Activated B cell treated with CpG ODN at 0.5 μM for 24 hours (primary cell): ENCODE results near the gene OR9G1. TPM values are rescaled to one million over a fixed set of nuclear protein-coding genes. Genes with fewer than 3 reads are reported as not detected.

Source experiments
- ATAC-seq: fragments of 200-7000 bp; cut with Tn5 transposase; one replicate; pipeline ENCODE4 v1.10.0; 2021; ENCODE audit warnings: low read depth, mild to moderate bottlenecking, moderate library complexity
- CTCF ChIA-PET: fragments of 350-600 bp; sonication (Branson Sonifier 250); formaldehyde crosslinking; loops from one replicate; lab custom pipeline; 2021; ENCODE audit warnings: antibody characterized with exemption; lab: Charles Lee
- POLR2A ChIA-PET: fragments of 350-600 bp; sonication (Branson Sonifier 250); formaldehyde crosslinking; loops from one replicate; lab custom pipeline; 2021; ENCODE audit warnings: antibody characterized with exemption; lab: Charles Lee
- DNase-seq: peaks from one replicate; pipeline ENCODE4 v3.0.0; 2022
- H3K27ac Mint-ChIP-seq: one replicate; pipeline ENCODE4 v1.8.0; 2020; ENCODE audit warnings: mixed read lengths
- H3K27me3 Mint-ChIP-seq: one replicate; pipeline ENCODE4 v1.8.0; 2021; ENCODE audit warnings: mixed read lengths
- H3K36me3 Mint-ChIP-seq: one replicate; pipeline ENCODE4 v1.8.0; 2021; ENCODE audit warnings: low read depth, mixed read lengths
- H3K4me1 Mint-ChIP-seq: one replicate; pipeline ENCODE4 v1.8.0; 2021; ENCODE audit warnings: mixed read lengths
- H3K4me3 Mint-ChIP-seq: one replicate; pipeline ENCODE4 v1.8.0; 2020; ENCODE audit warnings: mild to moderate bottlenecking, mixed read lengths
- H3K9me3 Mint-ChIP-seq: one replicate; pipeline ENCODE4 v1.8.0; 2020; ENCODE audit warnings: mixed read lengths
- intact Hi-C: fragments of 100-400 bp; cut with micrococcal nuclease; formaldehyde crosslinking; loops from one replicate; pipeline ENCODE4 v1.15.1; 2024
- total RNA-seq: library from RNA; stranded (reverse); gene quantifications from 2 replicates; pipeline ENCODE4 v1.2.3, GENCODE V29; 2022
- TF ChIP-seq, protein P1 (sequence below): fragments of 200-600 bp; IDR thresholded peaks from one replicate; pipeline ENCODE4 v1.8.0; 2022; ENCODE audit warnings: antibody characterized with exemption, mild to moderate bottlenecking

OR9G1 gene
- total RNA-seq, 1 donor from 2014 or later = not detected

GRCh38 chr11:56693428-56693827 lies 5.5 kb upstream of the OR9G1 start:
- intact Hi-C loops = no loop called here
- CTCF ChIA-PET = no interaction called here
- H3K36me3 Mint-ChIP-seq = no peaks in the 10 kb centered on the region
- no peaks in the 10 kb centered on the region for H3K9me3 Mint-ChIP-seq
- no peak overlapping the region for H3K4me3 Mint-ChIP-seq
- ATAC-seq = no peak
- TF ChIP-seq, protein P1, sequence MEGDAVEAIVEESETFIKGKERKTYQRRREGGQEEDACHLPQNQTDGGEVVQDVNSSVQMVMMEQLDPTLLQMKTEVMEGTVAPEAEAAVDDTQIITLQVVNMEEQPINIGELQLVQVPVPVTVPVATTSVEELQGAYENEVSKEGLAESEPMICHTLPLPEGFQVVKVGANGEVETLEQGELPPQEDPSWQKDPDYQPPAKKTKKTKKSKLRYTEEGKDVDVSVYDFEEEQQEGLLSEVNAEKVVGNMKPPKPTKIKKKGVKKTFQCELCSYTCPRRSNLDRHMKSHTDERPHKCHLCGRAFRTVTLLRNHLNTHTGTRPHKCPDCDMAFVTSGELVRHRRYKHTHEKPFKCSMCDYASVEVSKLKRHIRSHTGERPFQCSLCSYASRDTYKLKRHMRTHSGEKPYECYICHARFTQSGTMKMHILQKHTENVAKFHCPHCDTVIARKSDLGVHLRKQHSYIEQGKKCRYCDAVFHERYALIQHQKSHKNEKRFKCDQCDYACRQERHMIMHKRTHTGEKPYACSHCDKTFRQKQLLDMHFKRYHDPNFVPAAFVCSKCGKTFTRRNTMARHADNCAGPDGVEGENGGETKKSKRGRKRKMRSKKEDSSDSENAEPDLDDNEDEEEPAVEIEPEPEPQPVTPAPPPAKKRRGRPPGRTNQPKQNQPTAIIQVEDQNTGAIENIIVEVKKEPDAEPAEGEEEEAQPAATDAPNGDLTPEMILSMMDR = no peak
- POLR2A ChIA-PET = no interaction called here
- no peaks in the 10 kb centered on the region for H3K4me1 Mint-ChIP-seq
- H3K27me3 Mint-ChIP-seq = no peaks in the 10 kb centered on the region
- H3K27ac Mint-ChIP-seq = no peak overlapping the region
- DNase-seq = no peak

DNA sequence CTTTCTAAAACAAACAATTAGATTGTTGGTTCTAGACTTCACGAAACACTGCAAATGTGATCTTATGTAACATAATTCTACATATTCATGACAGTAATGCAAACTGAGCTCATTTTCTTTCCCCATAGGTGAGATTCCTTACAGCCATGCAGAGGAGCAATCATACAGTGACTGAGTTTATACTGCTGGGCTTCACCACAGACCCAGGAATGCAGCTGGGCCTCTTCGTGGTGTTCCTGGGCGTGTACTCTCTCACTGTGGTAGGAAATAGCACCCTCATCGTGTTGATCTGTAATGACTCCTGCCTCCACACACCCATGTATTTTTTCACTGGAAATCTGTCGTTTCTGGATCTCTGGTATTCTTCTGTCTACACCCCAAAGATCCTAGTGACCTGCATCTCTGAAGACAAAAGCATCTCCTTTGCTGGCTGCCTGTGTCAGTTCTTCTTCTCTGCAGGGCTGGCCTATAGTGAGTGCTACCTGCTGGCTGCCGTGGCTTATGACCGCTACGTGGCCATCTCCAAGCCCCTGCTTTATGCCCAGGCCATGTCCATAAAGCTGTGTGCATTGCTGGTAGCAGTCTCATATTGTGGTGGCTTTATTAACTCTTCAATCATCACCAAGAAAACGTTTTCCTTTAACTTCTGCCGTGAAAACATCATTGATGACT lies 1.5 kb downstream of the OR9G1 start:
- no peak for DNase-seq
- ATAC-seq = no peak

GRCh38 chr11:56700914-56701485 lies 2.1 kb downstream of the OR9G1 start:
- intact Hi-C loops = no loop called here
- POLR2A ChIA-PET = no interaction called here
- ATAC-seq (no peak), DNase-seq (no peak)
- CTCF ChIA-PET = no interaction called here
- Mint-ChIP-seq H3K27me3 (no peaks in the 10 kb centered on the region), H3K27ac (no peak overlapping the region), H3K9me3 (no peaks in the 10 kb centered on the region), H3K4me1 (no peaks in the 10 kb centered on the region), H3K36me3 (no peaks in the 10 kb centered on the region), H3K4me3 (no peak overlapping the region)
- TF ChIP-seq, protein P1 = no peak

More for the DNA sequence above, 1.5 kb downstream of the OR9G1 start:
- H3K9me3 Mint-ChIP-seq = no peaks in the 10 kb centered on the region
- TF ChIP-seq, protein P1 = no peak
- ChIA-PET POLR2A (no interaction called here), CTCF (no interaction called here)
- H3K4me3 Mint-ChIP-seq = no peak overlapping the region
- intact Hi-C loops = no loop called here
- H3K27ac Mint-ChIP-seq = no peak overlapping the region
- no peaks in the 10 kb centered on the region for H3K4me1 Mint-ChIP-seq
- no peaks in the 10 kb centered on the region for H3K27me3 Mint-ChIP-seq
- no peaks in the 10 kb centered on the region for H3K36me3 Mint-ChIP-seq

- TF ChIP-seq, protein P1 = no peak
- Mint-ChIP-seq H3K4me1 (no peaks in the 10 kb centered on the region), H3K4me3 (no peak overlapping the region), H3K9me3 (peaks cover 5% of the 10 kb centered on the region), H3K27me3 (no peaks in the 10 kb centered on the region), H3K36me3 (no peaks in the 10 kb centered on the region), H3K27ac (no peak overlapping the region)
- CTCF ChIA-PET = no interaction called here
- intact Hi-C loops = no loop called here
- DNase-seq = no peak
- POLR2A ChIA-PET = no interaction called here
- ATAC-seq = no peak
Measured at GRCh38 chr11:56705784-56706396, 7.0 kb downstream of the OR9G1 start.

GRCh38 chr11:56706486-56706885 lies 7.6 kb downstream of the OR9G1 start:
- Mint-ChIP-seq H3K27me3 (no peaks in the 10 kb centered on the region), H3K9me3 (peaks cover 7% of the 10 kb centered on the region), H3K36me3 (no peaks in the 10 kb centered on the region), H3K4me3 (no peak overlapping the region), H3K27ac (no peak overlapping the region), H3K4me1 (no peaks in the 10 kb centered on the region)
- POLR2A ChIA-PET = no interaction called here
- no peak for DNase-seq
- intact Hi-C loops = no loop called here
- TF ChIP-seq, protein P1 = no peak
- no peak for ATAC-seq
- CTCF ChIA-PET = no interaction called here
